IPS DF 6.9 (cell line): ENCODE results near the gene IGFBPL1.
"Not testable (repeated sequence)": the region's sequence is repeated elsewhere in the genome, so short reads cannot be mapped to it uniquely, and the experiment has no call there.

ENCODE experiments used
- DNase-seq: peaks from one replicate; pipeline ENCODE4 v3.0.0-alpha.2; 2013; ENCODE audit warnings: low read depth, low spot score
- H3K27ac ChIP-seq: one replicate; pipeline ENCODE4 v1.5.1; 2013; ENCODE audit warnings: low read length, control low read depth
- H3K27me3 ChIP-seq: 2 replicates; pipeline ENCODE4 v1.6.1; 2013; ENCODE audit warnings: mild to moderate bottlenecking, low read length; ENCODE audit not compliant: control insufficient read depth, insufficient read depth
- H3K36me3 ChIP-seq: 2 replicates; pipeline ENCODE4 v1.6.1; 2013; ENCODE audit warnings: low read length; ENCODE audit not compliant: control insufficient read depth, insufficient read depth
- H3K4me1 ChIP-seq: 2 replicates; pipeline ENCODE4 v1.6.1; 2013; ENCODE audit warnings: low read length; ENCODE audit not compliant: control insufficient read depth, insufficient read depth
- H3K4me3 ChIP-seq: 2 replicates; pipeline ENCODE4 v1.5.1; 2013; ENCODE audit warnings: mild to moderate bottlenecking, low read length
- H3K9me3 ChIP-seq: 2 replicates; pipeline ENCODE4 v1.6.1; 2013; ENCODE audit warnings: low read length, inconsistent platforms; ENCODE audit not compliant: control insufficient read depth, insufficient read depth
- WGBS: extraction: QIAGEN DNeasy Blood & Tissue Kit; methylation state at CpG from one replicate; pipeline ENCODE4 v1.1.7; 2013; ENCODE audit warnings: mixed read lengths, missing lambda C conversion rate; ENCODE audit not compliant: insufficient read length, insufficient coverage; 5-methylcytosine and 5-hydroxymethylcytosine counted together

IGFBPL1 gene

DNA sequence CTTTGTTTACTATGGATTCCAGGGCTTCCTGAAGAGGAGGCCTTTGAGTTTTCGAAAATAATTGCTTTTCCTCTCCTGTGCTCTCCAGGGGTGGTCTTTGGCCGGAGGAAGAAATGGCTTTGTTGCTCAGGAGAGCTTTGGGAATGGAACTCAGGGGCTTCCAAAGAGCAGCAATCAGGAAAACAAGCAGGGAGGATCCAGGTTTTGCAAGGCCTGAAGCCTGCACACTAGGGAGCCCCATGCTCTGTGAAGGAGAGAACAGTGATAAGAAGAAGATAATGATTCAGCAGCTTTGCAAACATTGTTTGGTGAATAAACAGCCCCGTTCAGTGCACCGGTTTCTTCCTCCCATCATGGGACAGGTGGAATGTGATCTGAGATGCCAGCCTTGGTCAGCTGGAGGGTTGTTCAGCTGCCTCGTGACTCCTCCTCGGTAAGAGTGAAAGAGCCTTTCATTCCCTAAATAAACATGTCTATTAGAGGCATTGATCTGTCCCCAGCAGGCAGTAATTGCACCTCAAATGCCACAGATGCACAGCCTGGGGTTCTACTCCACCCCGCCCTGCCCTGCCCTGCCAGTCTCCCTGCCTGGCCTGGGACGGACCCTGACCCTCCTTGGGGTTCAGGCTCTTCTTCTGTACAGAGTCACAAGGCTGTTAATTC, 43.3 kb downstream of the IGFBPL1 start:
- H3K27me3 ChIP-seq, result no peaks in the 10 kb centered on the region
- H3K27ac ChIP-seq, result no peak overlapping the region
- no CpG with 5 or more reads among the region's 8 CpGs for WGBS
- no peak overlapping the region for H3K4me3 ChIP-seq
- H3K36me3 ChIP-seq, result no peaks in the 10 kb centered on the region
- DNase-seq, result no peak
- H3K4me1 ChIP-seq, result 0 out of 2 replicates have a peak, but pooled peaks cover 1% of the 10 kb centered on the region
- H3K9me3 ChIP-seq, result no peaks in the 10 kb centered on the region

DNA sequence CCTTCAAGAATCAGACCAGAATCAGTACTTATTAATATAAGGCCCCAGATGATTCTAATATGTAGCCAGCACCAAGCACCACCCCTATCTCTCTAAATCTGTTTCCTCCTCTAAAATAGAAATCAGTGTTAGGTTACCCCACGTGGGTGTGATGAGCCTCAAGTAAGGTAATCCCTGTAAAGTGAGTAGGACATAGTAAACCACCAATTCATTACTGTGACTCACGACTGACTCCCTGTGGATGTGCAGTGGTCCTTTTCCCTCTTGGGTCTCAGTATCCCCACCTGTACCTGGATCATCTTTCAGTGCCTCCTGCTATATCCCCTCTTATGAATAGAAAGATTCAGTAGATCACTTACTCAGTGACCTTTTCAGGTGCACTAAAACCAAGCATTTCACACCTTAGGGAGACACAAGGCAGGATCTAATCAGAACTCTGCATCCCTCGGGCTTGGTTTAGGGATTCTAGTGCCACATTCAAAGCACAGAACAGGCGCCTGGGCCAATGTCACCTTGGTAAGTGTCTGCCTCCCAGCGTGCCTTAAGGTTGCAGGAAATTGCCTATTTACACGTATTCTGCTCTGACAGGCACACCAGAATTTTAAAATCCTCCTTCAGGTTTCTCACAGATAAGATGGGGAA, 43.9 kb downstream of the IGFBPL1 start:
- H3K4me3 ChIP-seq, result no peak overlapping the region
- no CpG with 5 or more reads among the region's 6 CpGs for WGBS
- no peaks in the 10 kb centered on the region for H3K9me3 ChIP-seq
- DNase-seq, result no peak
- H3K27me3 ChIP-seq, result no peaks in the 10 kb centered on the region
- H3K36me3 ChIP-seq, result no peaks in the 10 kb centered on the region
- no peak overlapping the region for H3K27ac ChIP-seq
- H3K4me1 ChIP-seq, result 0 out of 2 replicates have a peak, but pooled peaks cover 1% of the 10 kb centered on the region

DNA sequence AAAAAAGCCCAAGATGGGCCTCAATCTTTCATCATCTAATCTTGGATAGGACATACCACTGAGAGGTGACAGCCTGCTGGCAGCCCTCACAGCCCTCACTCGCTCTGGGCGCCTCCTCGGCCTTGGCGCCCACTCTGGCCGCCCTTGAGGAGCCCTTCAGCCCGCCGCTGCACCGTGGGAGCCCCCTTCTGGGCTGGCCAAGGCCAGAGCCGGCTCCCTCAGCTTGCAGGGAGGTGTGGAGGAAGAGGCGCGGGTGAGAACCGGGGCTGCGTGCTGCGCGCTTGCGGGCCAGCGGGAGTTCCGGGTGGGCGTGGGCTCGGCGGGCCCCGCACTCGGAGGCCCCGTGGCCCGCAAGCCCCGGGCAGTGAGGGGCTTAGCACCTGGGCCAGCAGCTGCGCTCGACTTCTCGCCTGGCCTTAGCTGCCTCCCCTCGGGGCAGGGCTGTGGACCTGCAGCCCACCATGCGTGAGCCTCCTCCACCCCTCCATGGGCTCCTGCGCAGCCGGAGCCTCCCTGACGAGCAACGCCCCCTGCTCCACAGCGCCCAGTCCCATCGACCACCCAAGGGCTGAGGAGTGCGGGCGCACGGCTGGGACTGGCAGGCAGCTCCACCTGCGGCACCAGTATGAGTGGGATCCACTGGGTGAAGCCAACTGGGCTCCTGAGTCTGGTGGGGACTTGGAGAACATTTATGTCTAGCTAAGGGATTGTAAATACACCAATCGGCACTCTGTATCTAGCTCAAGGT, 46.7 kb downstream of the IGFBPL1 start:
- DNase-seq, H3K4me3 ChIP-seq, H3K36me3 ChIP-seq, H3K4me1 ChIP-seq, H3K27ac ChIP-seq, H3K9me3 ChIP-seq, H3K27me3 ChIP-seq: not testable (repeated sequence)
- no CpG with 5 or more reads among the region's 42 CpGs for WGBS

DNA sequence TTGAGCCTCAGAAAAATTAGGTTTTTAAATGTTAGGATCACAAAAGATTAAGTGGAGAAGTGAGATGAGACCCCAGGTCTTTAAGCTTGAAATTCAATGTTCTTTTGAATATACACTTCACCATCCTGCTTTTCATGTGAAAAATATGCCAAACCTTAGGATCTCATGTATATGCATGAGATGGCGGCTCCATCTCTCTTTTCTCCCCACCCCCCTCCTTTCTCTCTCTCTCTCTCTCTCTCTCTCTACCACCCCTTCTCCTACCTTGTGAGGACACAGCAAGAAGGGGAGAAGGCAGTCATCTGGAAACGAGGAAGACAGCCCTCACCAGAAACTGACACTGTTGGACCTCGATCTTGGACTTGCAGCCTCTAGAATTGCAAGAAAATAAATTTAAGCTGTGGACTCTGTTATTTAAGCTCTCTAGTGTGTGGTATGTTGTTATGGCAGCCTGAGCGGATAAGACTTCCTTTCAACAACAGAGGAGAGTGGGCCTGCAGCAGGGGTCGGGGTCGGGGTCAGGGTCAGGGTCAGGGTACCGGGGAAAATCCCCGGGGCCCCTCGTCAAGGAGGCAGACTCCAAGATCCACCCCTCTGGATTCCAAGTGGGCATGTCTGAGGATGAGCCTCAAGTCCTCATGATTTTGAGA, 48.1 kb downstream of the IGFBPL1 start:
- DNase-seq, result no peak
- no peak overlapping the region for H3K27ac ChIP-seq
- no peaks in the 10 kb centered on the region for H3K4me1 ChIP-seq
- no peak overlapping the region for H3K4me3 ChIP-seq
- WGBS, result no CpG with 5 or more reads among the region's 9 CpGs
- no peaks in the 10 kb centered on the region for H3K9me3 ChIP-seq
- H3K36me3 ChIP-seq, result no peaks in the 10 kb centered on the region
- no peaks in the 10 kb centered on the region for H3K27me3 ChIP-seq

DNA sequence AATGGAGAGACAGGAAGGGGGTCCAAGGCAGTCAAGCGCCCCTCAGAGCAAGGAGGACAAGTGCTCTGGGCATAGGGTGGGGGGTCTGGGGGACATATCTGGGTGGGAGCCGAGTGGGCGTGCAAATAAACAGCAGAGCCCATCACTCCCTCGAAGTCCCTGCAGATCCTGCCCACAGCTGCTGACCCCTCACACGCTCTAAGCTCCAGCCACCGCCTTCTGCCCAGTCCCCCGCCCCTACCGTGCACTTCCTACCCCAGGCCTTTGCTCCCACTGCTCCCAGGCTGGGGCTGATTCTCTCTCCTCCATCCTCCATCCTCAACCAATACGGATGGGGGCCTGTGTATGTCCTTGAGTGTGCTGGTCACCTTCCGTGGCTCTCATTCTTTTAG, 48.7 kb downstream of the IGFBPL1 start:
- Histone ChIP-seq H3K9me3 (no peaks in the 10 kb centered on the region), H3K4me3 (no peak overlapping the region), H3K4me1 (no peaks in the 10 kb centered on the region), H3K36me3 (no peaks in the 10 kb centered on the region), H3K27me3 (no peaks in the 10 kb centered on the region), H3K27ac (no peak overlapping the region)
- no CpG with 5 or more reads among the region's 10 CpGs for WGBS
- no peak for DNase-seq

DNA sequence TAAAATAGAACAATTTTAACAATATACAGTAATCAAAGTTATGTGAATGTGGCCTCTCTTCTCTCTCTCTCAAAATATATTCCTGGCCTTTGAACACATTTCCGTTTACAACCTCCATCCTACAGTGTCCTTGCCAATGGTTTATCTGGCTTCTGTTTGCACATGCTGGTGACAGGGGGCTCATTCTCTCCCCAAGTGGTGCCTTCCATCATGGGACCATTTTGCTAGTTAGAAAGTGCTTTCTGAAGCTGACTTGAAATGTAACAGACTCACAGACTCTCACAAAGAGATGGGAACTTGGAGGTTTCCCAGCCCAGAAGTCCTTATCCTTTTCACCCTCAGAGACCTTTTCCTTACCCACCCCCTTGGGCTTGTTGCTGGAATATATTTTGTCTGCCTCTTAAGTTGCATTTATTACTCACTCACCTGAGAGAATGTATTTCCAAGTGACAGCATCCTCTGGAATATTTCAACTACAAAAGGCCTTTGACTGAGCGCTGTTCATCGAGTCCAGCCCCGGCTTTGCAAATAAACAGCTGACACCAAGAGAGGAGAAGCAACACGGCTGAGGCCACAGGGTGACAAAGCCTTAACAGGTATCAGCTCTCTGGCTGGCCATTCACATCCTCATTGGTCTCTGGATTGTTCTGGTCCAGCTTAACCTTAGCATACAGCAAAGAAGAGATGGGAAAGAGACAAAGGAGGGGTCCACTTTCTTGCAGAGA, 49.2 kb downstream of the IGFBPL1 start:
- no peak overlapping the region for H3K4me3 ChIP-seq
- no peaks in the 10 kb centered on the region for H3K9me3 ChIP-seq
- DNase-seq, result no peak
- no peaks in the 10 kb centered on the region for H3K36me3 ChIP-seq
- WGBS, result no CpG with 5 or more reads among the region's 5 CpGs
- H3K4me1 ChIP-seq, result no peaks in the 10 kb centered on the region
- H3K27me3 ChIP-seq, result no peaks in the 10 kb centered on the region
- H3K27ac ChIP-seq, result no peak overlapping the region

DNA sequence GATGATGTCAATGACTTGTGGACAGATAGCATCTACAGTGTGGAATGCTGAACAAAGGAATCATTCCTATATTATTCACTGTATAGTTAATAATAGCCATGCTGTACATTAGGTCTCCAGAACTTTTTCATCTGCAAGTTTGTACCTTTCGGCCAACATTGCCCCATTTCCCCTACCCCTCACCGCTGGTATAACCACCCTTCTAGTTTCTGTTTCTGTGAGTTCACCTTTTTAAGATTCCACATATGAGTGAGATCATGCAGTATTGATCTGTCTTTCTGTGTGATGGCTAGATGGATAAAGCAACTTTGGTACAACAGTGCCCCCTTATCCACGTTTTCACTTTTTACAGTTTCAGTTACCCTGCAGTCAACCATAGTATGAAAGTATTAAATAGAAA, 50.6 kb downstream of the IGFBPL1 start:
- Histone ChIP-seq H3K27ac (no peak overlapping the region), H3K27me3 (no peaks in the 10 kb centered on the region), H3K4me1 (no peaks in the 10 kb centered on the region), H3K4me3 (no peak overlapping the region), H3K36me3 (no peaks in the 10 kb centered on the region), H3K9me3 (no peaks in the 10 kb centered on the region)
- no peak for DNase-seq
- no CpG with 5 or more reads among the region's 3 CpGs for WGBS

DNA sequence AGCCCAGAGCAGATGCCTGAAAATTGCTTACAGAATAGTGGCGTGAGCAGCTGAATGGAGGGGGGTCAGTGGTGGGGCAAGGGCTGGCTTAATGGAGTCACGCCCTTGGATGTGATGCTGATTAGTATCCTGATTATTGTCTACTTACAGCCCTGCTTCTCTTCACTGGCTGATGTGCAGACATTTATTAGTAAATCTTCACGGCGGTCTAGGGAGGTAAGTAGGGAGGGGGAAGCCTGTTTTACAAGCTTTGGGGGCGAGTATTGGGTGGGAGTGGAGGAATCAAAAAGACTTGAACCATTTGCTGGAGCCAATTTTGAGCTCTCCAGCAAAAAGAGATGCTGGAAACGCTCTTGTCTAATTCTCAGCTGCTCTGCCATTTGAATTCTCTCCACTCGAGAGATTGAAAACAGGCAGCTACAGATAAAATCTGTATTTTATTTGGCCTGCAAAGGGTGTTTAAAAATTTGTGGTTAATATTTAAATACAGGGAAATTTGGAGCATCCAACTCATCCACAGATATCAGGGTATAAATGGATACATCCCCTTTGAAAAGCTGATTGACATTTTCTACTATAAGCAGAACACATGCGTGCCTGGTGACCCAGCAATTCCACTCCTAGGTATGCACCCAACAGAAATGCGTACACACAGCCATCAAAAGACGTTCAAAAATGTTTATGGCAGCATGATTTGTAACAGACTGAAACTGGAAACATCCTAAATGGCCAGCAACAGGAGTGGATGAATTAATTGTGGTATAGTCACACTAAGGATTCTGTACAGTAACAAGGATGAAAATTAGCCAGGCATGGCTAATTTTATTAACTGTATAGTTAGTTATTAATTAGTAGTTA, 51.3 kb downstream of the IGFBPL1 start:
- Histone ChIP-seq H3K27me3 (no peaks in the 10 kb centered on the region), H3K4me1 (no peaks in the 10 kb centered on the region), H3K9me3 (no peaks in the 10 kb centered on the region), H3K27ac (no peak overlapping the region), H3K36me3 (no peaks in the 10 kb centered on the region), H3K4me3 (no peak overlapping the region)
- DNase-seq, result no peak
- no CpG with 5 or more reads among the region's 10 CpGs for WGBS

DNA sequence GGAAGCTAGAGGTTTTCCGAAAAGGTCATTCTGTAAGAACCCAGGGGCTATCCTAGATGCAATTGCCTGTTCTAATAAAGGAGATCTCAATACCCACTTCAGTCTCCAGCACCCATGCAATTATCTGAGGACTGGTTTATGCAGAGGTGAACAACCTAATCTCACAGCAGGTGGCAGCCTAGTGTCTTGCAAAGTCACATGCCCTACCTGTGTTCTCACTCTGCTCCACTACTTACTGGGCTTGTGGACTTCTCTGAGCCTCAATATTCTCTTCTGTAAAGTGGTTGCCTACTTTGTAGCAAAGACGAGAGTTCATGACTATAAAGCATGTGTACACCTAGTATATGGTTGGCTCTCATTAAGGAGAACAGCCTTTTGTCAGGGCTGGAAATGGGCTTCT, 52.8 kb downstream of the IGFBPL1 start:
- Histone ChIP-seq H3K27me3 (no peaks in the 10 kb centered on the region), H3K4me3 (no peak overlapping the region), H3K9me3 (no peaks in the 10 kb centered on the region), H3K27ac (no peak overlapping the region), H3K4me1 (no peaks in the 10 kb centered on the region), H3K36me3 (no peaks in the 10 kb centered on the region)
- DNase-seq, result no peak
- WGBS, result no CpG with 5 or more reads among the region's 2 CpGs
